Pancreas (tissue), 10 donors: ENCODE data around the gene GPC6. TPM values are rescaled to one million over a fixed set of nuclear protein-coding genes. Genes with fewer than 3 reads are reported as not detected.

Source experiments
- ATAC-seq, 4 donors: fragments of 200-7000 bp; cut with Tn5 transposase; one replicate each; pipeline versions ENCODE4 v1.8.0 to v1.9.1; 2020; ENCODE audit warnings: mild to moderate bottlenecking in 4 of 4, moderate library complexity in 4 of 4
- DNase-seq, 6 donors: peaks; one replicate each; pipeline ENCODE4 v3.0.0-alpha.2; 2020
- FAIRE-seq: peaks from 2 replicates; lab custom pipeline; 2012; peaks lifted over from hg19 to GRCh38; lab: Jason Lieb, UNC
- H3K27ac ChIP-seq, 4 donors: fragments of 200-600 bp; sonication (generic); 1 replicate in 3 of 4; 2 replicates in 1 of 4; pipeline versions ENCODE4 v1.5.0 to v1.8.0; 2020
- H3K27me3 ChIP-seq, 4 donors: fragments of 200-600 bp; one replicate each; pipeline ENCODE4 v1.8.0; 2021
- H3K36me3 ChIP-seq, 3 donors: fragments of 200-600 bp; sonication (generic) in 1 of 3; one replicate each; pipeline versions ENCODE4 v1.5.0 to v1.8.0; 2020 to 2021
- H3K4me1 ChIP-seq, 3 donors: fragments of 200-600 bp; one replicate each; pipeline ENCODE4 v1.8.0; 2021
- H3K4me3 ChIP-seq, 4 donors: fragments of 200-600 bp; sonication (generic) in 2 of 4; one replicate each; pipeline versions ENCODE4 v1.5.0 to v1.8.0; 2020 to 2021
- H3K9me3 ChIP-seq, 4 donors: fragments of 200-600 bp; one replicate each; pipeline ENCODE4 v1.8.0; 2021
- CTCF ChIP-seq, 4 donors: fragments of 200-600 bp; sonication (generic) in 3 of 4; IDR thresholded peaks; one replicate each; pipeline versions ENCODE4 v1.5.0 to v1.8.0; 2021; ENCODE audit warnings: antibody characterized with exemption in 4 of 4
- WGBS, 2 donors: extraction: QIAGEN DNeasy Blood & Tissue Kit; methylation state at CpG; one replicate each; pipeline ENCODE4 v1.1.7; 2013; 5-methylcytosine and 5-hydroxymethylcytosine counted together
- intact Hi-C, 3 donors: fragments of 100-400 bp; cut with DNase I; formaldehyde crosslinking; loops; one replicate each; pipeline versions ENCODE4 v1.11.1 to v1.14.2; 2022
- polyA plus RNA-seq, 2 donors: library from polyadenylated mRNA; stranded (reverse); fragments of 200-250 nt; gene quantifications; one replicate each; pipeline ENCODE4 v1.2.3, GENCODE V29; 2013
- total RNA-seq, 6 donors: library from RNA; stranded (reverse); fragmentation: NEBNext Ultra II Directional in 4 of 6; extraction: Animal tissue kit (Norgen Biotek cat#: 25700) in 4 of 6; gene quantifications; one replicate each; pipeline versions ENCODE4 v1.2.1 to v1.2.4, GENCODE V29; 2021 to 2023
- donor health status: healthy with polysubstance abuse.
- donor health status: DM: no; HTN: no; CAD: no; lungs with moderate emphysema.
- donor health status: DM: no; HTN: no; CAD: no.
- donor health status: control.
- donor health status: control.
- donor health status: Bipolar disorder and iron deficiency.
- donor health status: DM: yes; HTN: yes; CAD: no.
- donor health status: DM: no; HTN: no; CAD: no.
- donor health status: DM: no; HTN: no; CAD: no.
- donor health status: DM: yes; HTN: yes; CAD: no.

Gene GPC6
- total and polyA plus RNA-seq, 8 donors: 0.23 to 3.3 (median 1.2) TPM

- FAIRE-seq (no peak), ATAC-seq (no peak), DNase-seq (no peak)
- no peaks in the 10 kb centered on the region for H3K36me3 ChIP-seq
- H3K4me3 ChIP-seq: no peak overlapping the region
- no peak overlapping the region for H3K27ac ChIP-seq
- no peaks in the 10 kb centered on the region for H3K27me3 ChIP-seq
- TF ChIP-seq CTCF (IDR thresholded peaks at IDR 0.05): no peak
- intact Hi-C loops: no loop called here
- no peaks in the 10 kb centered on the region for H3K9me3 ChIP-seq
- no peaks in the 10 kb centered on the region for H3K4me1 ChIP-seq
These were observed 760.9 kb downstream of the GPC6 start for GRCh38 chr13:93987458-93987857.

DNA sequence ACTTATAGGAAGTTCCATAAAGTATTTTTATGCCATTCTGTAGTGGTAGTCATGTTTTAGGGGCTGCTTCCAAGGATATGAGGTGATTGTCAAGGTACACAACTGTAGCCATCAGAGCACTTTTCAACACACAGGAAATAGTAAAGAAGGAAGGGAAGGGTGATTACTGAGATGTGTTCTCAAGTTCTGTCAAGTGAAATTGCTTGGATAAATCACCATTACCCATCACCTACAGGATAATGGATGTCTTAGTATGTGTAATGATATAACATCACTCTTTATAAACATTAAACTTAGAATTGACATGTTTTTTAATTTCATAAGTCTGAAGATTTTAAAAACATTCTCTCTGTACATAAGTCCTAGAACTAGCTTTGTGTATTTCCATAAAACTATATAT lies 765.0 kb downstream of the GPC6 start:
- intact Hi-C loops: no loop called here
- no peak for TF ChIP-seq CTCF (IDR thresholded peaks at IDR 0.05)
- Histone ChIP-seq H3K36me3 (no peaks in the 10 kb centered on the region), H3K9me3 (no peaks in the 10 kb centered on the region), H3K27me3 (no peaks in the 10 kb centered on the region), H3K4me1 (no peaks in the 10 kb centered on the region), H3K4me3 (no peak overlapping the region), H3K27ac (no peak overlapping the region)
- FAIRE-seq: no peak
- no peak for DNase-seq
- ATAC-seq: no peak

DNA sequence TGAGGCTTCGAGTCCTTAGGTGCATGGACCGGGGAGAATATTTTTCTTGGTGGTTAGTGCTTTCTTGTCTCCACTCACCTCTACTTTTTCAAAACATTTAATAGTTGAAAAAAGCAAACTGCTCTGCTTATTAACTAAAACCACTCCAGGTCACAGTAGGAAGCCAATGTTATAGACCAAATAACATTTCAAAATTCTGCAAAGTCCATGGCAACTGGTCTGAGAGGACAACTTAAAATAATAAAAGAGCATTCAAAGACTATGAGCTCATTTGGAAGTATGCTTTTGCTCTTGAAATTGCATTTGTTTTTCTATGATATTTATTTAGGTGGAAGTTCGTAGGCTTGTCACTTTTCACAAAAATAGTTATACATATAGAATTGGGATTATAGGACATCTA lies 769.9 kb downstream of the GPC6 start:
- Histone ChIP-seq H3K36me3 (no peaks in the 10 kb centered on the region), H3K27ac (no peak overlapping the region), H3K27me3 (no peaks in the 10 kb centered on the region), H3K9me3 (no peaks in the 10 kb centered on the region), H3K4me1 (no peaks in the 10 kb centered on the region), H3K4me3 (no peak overlapping the region)
- DNase-seq (no peak), ATAC-seq (no peak), FAIRE-seq (no peak)
- intact Hi-C loops: no loop called here
- no peak for TF ChIP-seq CTCF (IDR thresholded peaks at IDR 0.05)
- WGBS, 2 donors: 79 to 90% methylated on average over 3 of the region's 3 CpGs

GRCh38 chr13:94006296-94006695 lies 779.7 kb downstream of the GPC6 start:
- no peak overlapping the region for H3K27ac ChIP-seq
- FAIRE-seq: no peak
- H3K4me3 ChIP-seq: no peak overlapping the region
- intact Hi-C loops: no loop called here
- no peak for ATAC-seq
- WGBS, 2 donors: 66 to 68% methylated on average over 6 of the region's 6 CpGs
- H3K4me1 ChIP-seq: peaks cover 0 to 2% (median 1%) of the 10 kb centered on the region in 3 donors
- H3K9me3 ChIP-seq: no peaks in the 10 kb centered on the region
- no peak for TF ChIP-seq CTCF (IDR thresholded peaks at IDR 0.05)
- DNase-seq: no peak
- H3K36me3 ChIP-seq: no peaks in the 10 kb centered on the region
- no peaks in the 10 kb centered on the region for H3K27me3 ChIP-seq

GRCh38 chr13:94007072-94007471 lies 780.5 kb downstream of the GPC6 start:
- H3K9me3 ChIP-seq: no peaks in the 10 kb centered on the region
- peaks cover 0 to 9% (median 5%) of the 10 kb centered on the region in 3 donors for H3K4me1 ChIP-seq
- ATAC-seq (no peak), DNase-seq (no peak), FAIRE-seq (no peak)
- H3K36me3 ChIP-seq: no peaks in the 10 kb centered on the region
- no peak for TF ChIP-seq CTCF (IDR thresholded peaks at IDR 0.05)
- H3K27ac ChIP-seq: no peak overlapping the region
- intact Hi-C loops: no loop called here
- H3K4me3 ChIP-seq: no peak overlapping the region
- WGBS, 2 donors: 92 to 96% methylated on average over 5 of the region's 5 CpGs
- no peaks in the 10 kb centered on the region for H3K27me3 ChIP-seq
